Type B pancreatic cell (in vitro differentiated cells): ENCODE data around the gene C1orf52. TPM values are rescaled to one million over a fixed set of nuclear protein-coding genes. Genes with fewer than 3 reads are reported as not detected.
"Not testable (repeated sequence)": the region's sequence is repeated elsewhere in the genome, so short reads cannot be mapped to it uniquely, and the experiment has no call there.

Source experiments
- DNase-seq: peaks from one replicate; pipeline ENCODE4 v3.0.0; 2021; ENCODE audit warnings: mixed read lengths; ENCODE audit not compliant: unreplicated experiment; ENCODE audit errors: extremely low spot score
- H3K27ac Mint-ChIP-seq: 2 replicates; pipeline ENCODE4 v1.8.0; 2021; ENCODE audit warnings: mild to moderate bottlenecking, mixed read lengths
- H3K27me3 Mint-ChIP-seq: 2 replicates; pipeline ENCODE4 v1.8.0; 2021; ENCODE audit warnings: mixed read lengths
- H3K36me3 Mint-ChIP-seq: 2 replicates; pipeline ENCODE4 v1.8.0; 2021; ENCODE audit warnings: mixed read lengths
- H3K4me1 Mint-ChIP-seq: one replicate; pipeline ENCODE4 v1.8.0; 2021; ENCODE audit warnings: mixed read lengths; ENCODE audit not compliant: unreplicated experiment
- H3K4me3 Mint-ChIP-seq: 2 replicates; pipeline ENCODE4 v1.8.0; 2021; ENCODE audit warnings: mild to moderate bottlenecking, mixed read lengths
- H3K9me3 Mint-ChIP-seq: 2 replicates; pipeline ENCODE4 v1.8.0; 2021; ENCODE audit warnings: mixed read lengths
- total RNA-seq: library from RNA; stranded (reverse); gene quantifications from 2 replicates; pipeline ENCODE4 v1.2.1, GENCODE V29; 2021; ENCODE audit warnings: low replicate concordance
- TF ChIP-seq, protein P1 (sequence below): fragments of 200-600 bp; sonication (generic); conservative IDR thresholded peaks from 2 replicates; pipeline ENCODE4 v1.5.0; 2021; ENCODE audit warnings: antibody characterized with exemption, mild to moderate bottlenecking

C1orf52 gene
- total RNA-seq, 1 donor from 2014 or later: 31.2 TPM

GRCh38 chr1:85259912-85260274, 431 bp upstream of the C1orf52 start:
- Mint-ChIP-seq H3K9me3 (no peaks in the 10 kb centered on the region), H3K4me1 (peaks cover 23% of the 10 kb centered on the region), H3K27me3 (no peaks in the 10 kb centered on the region), H3K4me3 (peak overlapping the region; percentile 97), H3K36me3 (peaks cover 40% of the 10 kb centered on the region), H3K27ac (peak overlapping the region; percentile 90)
- TF ChIP-seq, protein P1, sequence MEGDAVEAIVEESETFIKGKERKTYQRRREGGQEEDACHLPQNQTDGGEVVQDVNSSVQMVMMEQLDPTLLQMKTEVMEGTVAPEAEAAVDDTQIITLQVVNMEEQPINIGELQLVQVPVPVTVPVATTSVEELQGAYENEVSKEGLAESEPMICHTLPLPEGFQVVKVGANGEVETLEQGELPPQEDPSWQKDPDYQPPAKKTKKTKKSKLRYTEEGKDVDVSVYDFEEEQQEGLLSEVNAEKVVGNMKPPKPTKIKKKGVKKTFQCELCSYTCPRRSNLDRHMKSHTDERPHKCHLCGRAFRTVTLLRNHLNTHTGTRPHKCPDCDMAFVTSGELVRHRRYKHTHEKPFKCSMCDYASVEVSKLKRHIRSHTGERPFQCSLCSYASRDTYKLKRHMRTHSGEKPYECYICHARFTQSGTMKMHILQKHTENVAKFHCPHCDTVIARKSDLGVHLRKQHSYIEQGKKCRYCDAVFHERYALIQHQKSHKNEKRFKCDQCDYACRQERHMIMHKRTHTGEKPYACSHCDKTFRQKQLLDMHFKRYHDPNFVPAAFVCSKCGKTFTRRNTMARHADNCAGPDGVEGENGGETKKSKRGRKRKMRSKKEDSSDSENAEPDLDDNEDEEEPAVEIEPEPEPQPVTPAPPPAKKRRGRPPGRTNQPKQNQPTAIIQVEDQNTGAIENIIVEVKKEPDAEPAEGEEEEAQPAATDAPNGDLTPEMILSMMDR: no peak
- no peak for DNase-seq

- peaks cover 28% of the 10 kb centered on the region for H3K4me1 Mint-ChIP-seq
- DNase-seq: no peak
- no peaks in the 10 kb centered on the region for H3K9me3 Mint-ChIP-seq
- no peaks in the 10 kb centered on the region for H3K27me3 Mint-ChIP-seq
- TF ChIP-seq, protein P1: no peak
- peak overlapping the region; percentile 97 for H3K4me3 Mint-ChIP-seq
- peak overlapping the region; percentile 88 for H3K27ac Mint-ChIP-seq
- peaks cover 36% of the 10 kb centered on the region for H3K36me3 Mint-ChIP-seq
Measured at GRCh38 chr1:85258536-85259117, 835 bp downstream of the C1orf52 start.

GRCh38 chr1:85249042-85249441, 10.4 kb downstream of the C1orf52 start:
- H3K36me3 Mint-ChIP-seq: peaks cover 28% of the 10 kb centered on the region
- not testable (repeated sequence) for H3K9me3 Mint-ChIP-seq, H3K27me3 Mint-ChIP-seq, DNase-seq, H3K4me3 Mint-ChIP-seq, H3K27ac Mint-ChIP-seq
- peaks cover 17% of the 10 kb centered on the region for H3K4me1 Mint-ChIP-seq

GRCh38 chr1:85245891-85246290, 13.6 kb downstream of the C1orf52 start:
- Mint-ChIP-seq H3K36me3 (peaks cover 14% of the 10 kb centered on the region), H3K9me3 (peaks cover 8% of the 10 kb centered on the region), H3K27ac (no peak overlapping the region), H3K27me3 (no peaks in the 10 kb centered on the region), H3K4me1 (peaks cover 27% of the 10 kb centered on the region), H3K4me3 (no peak overlapping the region)
- no peak for DNase-seq
- TF ChIP-seq, protein P1: no peak

DNA sequence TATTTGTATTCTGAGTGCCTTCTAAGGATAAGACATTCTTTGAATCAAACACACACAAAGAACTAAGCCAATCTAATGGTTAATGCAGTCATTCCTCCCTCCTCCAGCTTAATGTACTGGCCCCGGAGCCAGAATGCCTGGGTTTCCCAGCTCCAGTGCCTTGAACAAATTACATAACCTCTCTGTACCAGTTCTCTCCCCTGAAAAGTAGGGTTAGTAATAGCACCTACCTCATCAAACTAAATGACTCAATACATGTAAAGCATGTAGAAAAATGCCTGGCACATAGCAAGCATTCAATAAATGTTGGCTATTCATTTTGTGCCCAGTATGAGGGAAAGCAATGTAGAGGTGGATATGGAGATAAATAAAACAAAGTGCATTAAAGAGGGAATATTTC, 14.0 kb downstream of the C1orf52 start:
- Mint-ChIP-seq H3K27ac (no peak overlapping the region), H3K36me3 (peaks cover 11% of the 10 kb centered on the region), H3K4me3 (no peak overlapping the region), H3K27me3 (no peaks in the 10 kb centered on the region), H3K4me1 (peaks cover 31% of the 10 kb centered on the region), H3K9me3 (peaks cover 8% of the 10 kb centered on the region)
- TF ChIP-seq, protein P1: no peak
- DNase-seq: no peak

DNA sequence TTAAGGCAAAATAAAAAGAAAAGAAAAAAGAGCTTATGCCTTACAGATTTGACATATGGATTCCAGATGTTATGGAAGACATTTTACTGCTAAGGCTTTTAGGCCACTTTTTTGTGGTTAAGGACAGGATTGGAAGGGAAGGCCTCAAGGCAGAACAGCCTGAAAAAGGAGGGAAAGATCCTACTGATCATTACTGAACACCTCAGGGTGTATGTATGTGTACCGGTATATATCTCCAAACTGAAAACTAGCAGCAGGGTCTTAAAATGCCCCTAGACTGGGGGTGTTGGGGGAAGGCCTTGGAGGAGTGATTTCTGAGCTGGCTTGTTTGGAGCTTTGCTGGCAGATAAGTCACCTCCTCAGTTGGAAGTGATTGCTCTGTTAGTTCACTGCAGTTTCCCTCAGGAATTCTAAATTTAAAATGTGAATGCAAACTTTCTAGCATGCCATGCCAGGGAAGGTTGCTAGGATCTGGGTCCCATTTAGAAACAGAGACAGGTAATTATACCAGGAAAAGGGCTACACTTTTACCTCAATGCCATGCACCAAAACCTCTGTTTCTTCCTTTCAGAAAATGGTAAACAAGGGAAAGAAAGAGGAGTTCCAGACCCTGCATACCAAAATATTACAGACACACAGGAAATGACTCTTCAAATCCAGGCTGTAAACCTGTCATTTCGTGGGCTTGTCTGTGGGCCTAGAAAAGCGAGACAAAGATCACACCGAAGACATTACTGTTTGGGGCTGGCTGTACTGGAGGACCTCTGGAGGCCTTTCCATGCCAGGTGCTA, 15.0 kb downstream of the C1orf52 start:
- Mint-ChIP-seq H3K27me3 (no peaks in the 10 kb centered on the region), H3K4me1 (peaks cover 40% of the 10 kb centered on the region), H3K36me3 (peaks cover 2% of the 10 kb centered on the region), H3K9me3 (peaks cover 2% of the 10 kb centered on the region), H3K27ac (peak overlapping the region; percentile 22), H3K4me3 (peak overlapping the region; percentile 43)
- no peak for DNase-seq
- TF ChIP-seq, protein P1: no peak
